B cell (primary cell): ENCODE measurements around the gene HAGHL. TPM values are rescaled to one million over a fixed set of nuclear protein-coding genes. Genes with fewer than 3 reads are reported as not detected.
A peak's percentile ranks its signal among the peaks of the same experiment; 100 is the strongest.

ENCODE experiments used
- ATAC-seq: fragments of 200-7000 bp; cut with Tn5 transposase; one replicate; pipeline ENCODE4 v1.10.0; 2021; ENCODE audit warnings: low read depth, mild to moderate bottlenecking, moderate number of reproducible peaks, moderate library complexity
- CTCF ChIA-PET: fragments of 350-600 bp; sonication (Branson Sonifier 250); formaldehyde crosslinking; loops from one replicate; lab custom pipeline; 2021; ENCODE audit warnings: antibody characterized with exemption, inconsistent platforms; lab: Charles Lee
- POLR2A ChIA-PET: fragments of 350-600 bp; sonication (Branson Sonifier 250); formaldehyde crosslinking; loops from one replicate; lab custom pipeline; 2021; ENCODE audit warnings: antibody characterized with exemption; lab: Charles Lee
- DNase-seq: peaks from one replicate; pipeline ENCODE4 v3.0.0; 2013
- H2AFZ ChIP-seq: 2 replicates; pipeline ENCODE4 v1.6.1; 2012; ENCODE audit warnings: mild to moderate bottlenecking, low read depth, low read length; ENCODE audit not compliant: insufficient read depth, poor library complexity, severe bottlenecking
- H3K27ac ChIP-seq, 2 donors: 1 replicate in 1 of 2; 2 replicates in 1 of 2; pipeline ENCODE4 v1.5.1; 2012 to 2013; ENCODE audit warnings: low read length in 2 of 2, mild to moderate bottlenecking in 2 of 2, moderate library complexity in 1 of 2
- H3K27me3 ChIP-seq, 4 experiments: fragments of 200-600 bp in 1 of 4; sonication (generic) in 1 of 4; replicated peaks in 1 of 4; 1 replicate in 2 of 4; 2 replicates in 2 of 4; pipeline versions ENCODE4 v1.6.1 to v1.7.0; 2013 to 2016; ENCODE audit warnings: low read length in 3 of 4, mild to moderate bottlenecking in 2 of 4, mixed read lengths in 1 of 4, moderate library complexity in 1 of 4; ENCODE audit not compliant: insufficient read depth in 4 of 4, control insufficient read depth in 3 of 4; ENCODE audit errors: control extremely low read depth in 1 of 4
- H3K36me3 ChIP-seq, 2 experiments: replicated peaks in 1 of 2; 1 replicate in 1 of 2; 2 replicates in 1 of 2; pipeline versions ENCODE4 v1.6.1 to v1.7.1; 2013; ENCODE audit warnings: low read length in 1 of 2; ENCODE audit not compliant: insufficient read depth in 2 of 2, control insufficient read depth in 1 of 2; ENCODE audit errors: control extremely low read depth in 1 of 2, extremely low read depth in 1 of 2
- H3K4me1 ChIP-seq, 2 donors: fragments of 200-600 bp in 1 of 2; sonication (generic) in 1 of 2; 1 replicate in 1 of 2; 2 replicates in 1 of 2; pipeline versions ENCODE4 v1.5.1 to v1.6.1; 2013 to 2017; ENCODE audit warnings: low read length in 2 of 2; ENCODE audit not compliant: control insufficient read depth in 2 of 2, insufficient read depth in 2 of 2
- H3K4me2 ChIP-seq: replicated peaks from 2 replicates; pipeline ENCODE3; 2012; ENCODE audit warnings: mild to moderate bottlenecking, low read depth, low read length; ENCODE audit not compliant: poor library complexity, severe bottlenecking
- H3K4me3 ChIP-seq, 5 experiments: fragments of 200-600 bp in 1 of 5; sonication (generic) in 1 of 5; 1 replicate in 3 of 5; 2 replicates in 2 of 5; pipeline versions ENCODE4 v1.5.1 to v1.7.0; 2011 to 2016; ENCODE audit warnings: low read length in 4 of 5, mild to moderate bottlenecking in 4 of 5, low read depth in 2 of 5, control low read depth in 1 of 5, moderate library complexity in 1 of 5; ENCODE audit not compliant: insufficient read depth in 1 of 5; ENCODE audit errors: control extremely low read depth in 1 of 5, extremely low read depth in 1 of 5
- H3K79me2 ChIP-seq: fragments of 200-600 bp; sonication (generic); one replicate; pipeline ENCODE4 v1.6.0; 2016; ENCODE audit warnings: low read length; ENCODE audit not compliant: control insufficient read depth, insufficient read depth
- H3K9ac ChIP-seq: fragments of 200-600 bp; sonication (generic); 2 replicates; pipeline ENCODE4 v1.6.1; 2017; ENCODE audit warnings: mild to moderate bottlenecking, low read length, moderate library complexity
- H3K9me3 ChIP-seq, 3 donors: one replicate each; pipeline versions ENCODE4 v1.6.1 to v1.7.1; 2013; ENCODE audit warnings: low read length in 2 of 3; ENCODE audit not compliant: control insufficient read depth in 2 of 3, insufficient read depth in 1 of 3; ENCODE audit errors: control extremely low read depth in 1 of 3
- H4K20me1 ChIP-seq: 2 replicates; pipeline ENCODE4 v1.6.0; 2012; ENCODE audit warnings: mild to moderate bottlenecking, low read length; ENCODE audit not compliant: insufficient read depth, control insufficient read depth, poor library complexity, severe bottlenecking
- H3K27ac Mint-ChIP-seq: one replicate; pipeline ENCODE4 v1.8.0; 2021; ENCODE audit warnings: mixed read lengths
- H3K27me3 Mint-ChIP-seq: one replicate; pipeline ENCODE4 v1.8.0; 2021; ENCODE audit warnings: mixed read lengths
- H3K4me1 Mint-ChIP-seq: one replicate; pipeline ENCODE4 v1.8.0; 2021; ENCODE audit warnings: mixed read lengths
- H3K4me3 Mint-ChIP-seq: one replicate; pipeline ENCODE4 v1.8.0; 2021; ENCODE audit warnings: mixed read lengths
- H3K9me3 Mint-ChIP-seq: one replicate; pipeline ENCODE4 v1.8.0; 2022; ENCODE audit warnings: mixed read lengths; ENCODE audit not compliant: insufficient read depth
- EZH2 ChIP-seq: IDR thresholded peaks from 2 replicates; pipeline ENCODE4 v1.6.1; 2012; ENCODE audit warnings: borderline replicate concordance, low read depth, mild to moderate bottlenecking, moderate library complexity, low read length; ENCODE audit not compliant: insufficient read depth, poor library complexity, severe bottlenecking
- WGBS: methylation state at CpG from one replicate; pipeline ENCODE4 v1.1.5; 2013; ENCODE audit warnings: missing lambda C conversion rate; ENCODE audit not compliant: insufficient coverage; 5-methylcytosine and 5-hydroxymethylcytosine counted together
- intact Hi-C: fragments of 100-400 bp; cut with micrococcal nuclease; formaldehyde crosslinking; loops from one replicate; pipeline ENCODE4 v1.10.0; 2022
- polyA plus RNA-seq: library from polyadenylated mRNA; depleted of rRNA; stranded (reverse); fragments of >200 nt; gene quantifications from 2 replicates; pipeline ENCODE4 v1.2.3, GENCODE V29; 2012
- total RNA-seq, 2 donors: library from RNA; stranded (reverse); fragments of 120-200 nt in 1 of 2; gene quantifications; 1 replicate in 1 of 2; 2 replicates in 1 of 2; pipeline versions ENCODE4 v1.2.3 to v1.2.4, GENCODE V29; 2013 to 2022
- TF ChIP-seq, protein P1 (sequence below): fragments of 200-600 bp; IDR thresholded peaks from one replicate; pipeline ENCODE4 v1.8.0; 2022; ENCODE audit warnings: antibody characterized with exemption, mild to moderate bottlenecking

The HAGHL gene
- total and polyA plus RNA-seq, 2 donors (not counting 1 experiment from before 2014, with no cell fraction given), result 32.3 to 87.1 TPM

DNA sequence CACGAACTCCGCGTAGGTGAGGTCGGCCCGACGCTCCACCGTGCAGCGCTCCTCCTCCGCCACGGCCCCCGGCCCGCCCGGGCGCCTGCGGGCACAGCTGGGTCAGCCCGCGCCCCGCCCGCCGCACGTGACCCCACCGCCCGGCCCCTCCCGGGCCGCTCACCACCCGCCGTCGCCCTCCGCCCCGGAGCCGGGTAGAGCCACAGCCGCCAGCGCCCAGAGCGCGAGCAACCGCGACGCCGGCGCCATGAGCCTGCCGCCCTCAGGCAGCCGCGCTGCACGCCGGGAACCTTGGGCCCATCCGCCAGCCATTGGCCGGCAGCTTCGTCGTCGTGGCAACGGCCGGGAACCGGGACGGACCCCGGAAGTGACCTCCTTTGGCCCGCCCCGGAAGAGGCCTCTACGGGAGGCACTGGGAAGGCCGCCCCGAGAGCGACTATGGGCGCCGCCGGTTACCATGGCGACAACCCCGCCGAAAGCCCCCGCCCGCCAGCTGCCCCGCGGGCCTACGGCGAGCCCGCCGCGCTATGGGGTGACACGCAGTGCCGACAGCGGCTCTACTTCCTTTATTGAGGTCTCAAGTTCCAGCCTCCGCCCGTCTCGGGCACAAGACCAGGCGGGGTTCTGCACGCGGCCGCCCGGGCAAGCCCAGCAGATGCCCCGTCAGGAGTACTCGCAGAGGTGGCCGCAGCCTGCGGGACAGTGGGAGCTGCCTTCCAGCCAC, 42.7 kb upstream of the HAGHL start, which contains the start of gene JMJD8:
TSS of gene JMJD8 (minus strand) at position 264 of the 724 bp plus-strand sequence. CDS start at position 249, 15 bp downstream.
- H2AFZ ChIP-seq, result peak within 1 kb of the TSS; percentile 73

More for the DNA sequence above, 42.7 kb upstream of the HAGHL start, which contains the start of gene JMJD8:
- peak; percentile 48 for ATAC-seq
- no peaks in the 10 kb centered on the region for H3K27me3 ChIP-seq
- intact Hi-C loops, result loop anchor here (1.0 to 5.0 kb wide), 6 partner anchors 15 to 57 kb away; partner anchors contain the start of genes ANTKMT, CIAO3, MCRIP2 and RHOT2
- Mint-ChIP-seq H3K27me3 (no peaks in the 10 kb centered on the region), H3K27ac (peak within 1 kb of the TSS; percentile 91), H3K4me1 (peaks cover 32% of the 10 kb centered on the region), H3K4me3 (peak within 1 kb of the TSS; percentile 86), H3K9me3 (no peaks in the 10 kb centered on the region)
- no peak for TF ChIP-seq EZH2
- TF ChIP-seq, protein P1, sequence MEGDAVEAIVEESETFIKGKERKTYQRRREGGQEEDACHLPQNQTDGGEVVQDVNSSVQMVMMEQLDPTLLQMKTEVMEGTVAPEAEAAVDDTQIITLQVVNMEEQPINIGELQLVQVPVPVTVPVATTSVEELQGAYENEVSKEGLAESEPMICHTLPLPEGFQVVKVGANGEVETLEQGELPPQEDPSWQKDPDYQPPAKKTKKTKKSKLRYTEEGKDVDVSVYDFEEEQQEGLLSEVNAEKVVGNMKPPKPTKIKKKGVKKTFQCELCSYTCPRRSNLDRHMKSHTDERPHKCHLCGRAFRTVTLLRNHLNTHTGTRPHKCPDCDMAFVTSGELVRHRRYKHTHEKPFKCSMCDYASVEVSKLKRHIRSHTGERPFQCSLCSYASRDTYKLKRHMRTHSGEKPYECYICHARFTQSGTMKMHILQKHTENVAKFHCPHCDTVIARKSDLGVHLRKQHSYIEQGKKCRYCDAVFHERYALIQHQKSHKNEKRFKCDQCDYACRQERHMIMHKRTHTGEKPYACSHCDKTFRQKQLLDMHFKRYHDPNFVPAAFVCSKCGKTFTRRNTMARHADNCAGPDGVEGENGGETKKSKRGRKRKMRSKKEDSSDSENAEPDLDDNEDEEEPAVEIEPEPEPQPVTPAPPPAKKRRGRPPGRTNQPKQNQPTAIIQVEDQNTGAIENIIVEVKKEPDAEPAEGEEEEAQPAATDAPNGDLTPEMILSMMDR, result no peak
- peaks cover 32% of the 10 kb centered on the region for H4K20me1 ChIP-seq
- no peaks in the 10 kb centered on the region for H3K9me3 ChIP-seq
- peak within 1 kb of the TSS; percentile 97 for H3K4me2 ChIP-seq
- H3K79me2 ChIP-seq, result peaks cover 43% of the 10 kb centered on the region
- peak; percentile 98 for DNase-seq
- ChIA-PET CTCF (interaction anchor here (0.8 to 0.9 kb wide), 2 partner anchors 21 to 37 kb away, joined by 3 read pairs; partner anchors contain the start of gene ANTKMT), POLR2A (interaction anchor here (0.6 to 1.4 kb wide), 4 partner anchors 17 to 608 kb away, joined by 3 to 4 read pairs (median 4); partner anchors contain the start of genes ANTKMT and RHOT2)
- H3K4me3 ChIP-seq, result peak within 1 kb of the TSS in 4 of 5 experiments; percentile 57 to 72 (median 63)
- H3K36me3 ChIP-seq, result peaks cover 0 to 27% of the 10 kb centered on the region in 2 experiments
- peak within 1 kb of the TSS; percentile 64 to 89 for H3K27ac ChIP-seq
- H3K4me1 ChIP-seq, result peaks cover 31 to 48% of the 10 kb centered on the region in 2 donors
- H3K9ac ChIP-seq, result peak within 1 kb of the TSS; percentile 73
- 3% methylated on average over 91 of the region's 91 CpGs for WGBS
